C4-2B (cell line): Measurements from ENCODE around the gene NRXN3.

Experiments
- ZFX ChIP-seq: fragments of 450-650 bp; IDR thresholded peaks from 2 replicates; pipeline ENCODE4 v1.6.1; 2017
- TF ChIP-seq, protein P1 (sequence below): fragments of 450-650 bp; conservative IDR thresholded peaks from 2 replicates; pipeline ENCODE4 v1.5.1; 2017; ENCODE audit warnings: mild to moderate bottlenecking

DNA sequence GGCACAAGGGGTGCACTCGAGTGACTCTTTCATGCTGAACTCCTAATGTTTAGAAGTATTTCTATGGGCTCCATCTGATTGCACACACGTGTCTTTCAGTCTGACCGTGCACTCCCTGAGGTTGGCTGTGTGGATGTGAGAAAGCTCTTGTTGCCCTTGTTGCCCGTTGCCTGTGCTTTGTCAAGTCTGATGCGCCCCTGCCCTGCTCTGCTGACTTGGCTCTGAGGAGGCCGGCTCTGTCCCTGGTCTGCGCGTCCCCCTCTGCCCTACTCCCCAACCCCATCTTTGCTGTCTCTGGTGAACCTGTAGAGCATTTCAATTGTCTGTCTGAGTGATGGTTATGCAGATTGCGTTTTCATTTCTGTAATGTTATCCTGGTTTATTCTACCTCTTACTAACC, 802.3 kb downstream of the NRXN3 start:
- TF ChIP-seq, protein P1, sequence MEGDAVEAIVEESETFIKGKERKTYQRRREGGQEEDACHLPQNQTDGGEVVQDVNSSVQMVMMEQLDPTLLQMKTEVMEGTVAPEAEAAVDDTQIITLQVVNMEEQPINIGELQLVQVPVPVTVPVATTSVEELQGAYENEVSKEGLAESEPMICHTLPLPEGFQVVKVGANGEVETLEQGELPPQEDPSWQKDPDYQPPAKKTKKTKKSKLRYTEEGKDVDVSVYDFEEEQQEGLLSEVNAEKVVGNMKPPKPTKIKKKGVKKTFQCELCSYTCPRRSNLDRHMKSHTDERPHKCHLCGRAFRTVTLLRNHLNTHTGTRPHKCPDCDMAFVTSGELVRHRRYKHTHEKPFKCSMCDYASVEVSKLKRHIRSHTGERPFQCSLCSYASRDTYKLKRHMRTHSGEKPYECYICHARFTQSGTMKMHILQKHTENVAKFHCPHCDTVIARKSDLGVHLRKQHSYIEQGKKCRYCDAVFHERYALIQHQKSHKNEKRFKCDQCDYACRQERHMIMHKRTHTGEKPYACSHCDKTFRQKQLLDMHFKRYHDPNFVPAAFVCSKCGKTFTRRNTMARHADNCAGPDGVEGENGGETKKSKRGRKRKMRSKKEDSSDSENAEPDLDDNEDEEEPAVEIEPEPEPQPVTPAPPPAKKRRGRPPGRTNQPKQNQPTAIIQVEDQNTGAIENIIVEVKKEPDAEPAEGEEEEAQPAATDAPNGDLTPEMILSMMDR, result no peak
- TF ChIP-seq ZFX, result no peak
